Aorta (tissue), 5 donors: ENCODE measurements around the gene SQOR. TPM values are rescaled to one million over a fixed set of nuclear protein-coding genes. Genes with fewer than 3 reads are reported as not detected.

Source experiments
- ATAC-seq: fragments of 200-7000 bp; cut with Tn5 transposase; one replicate; pipeline ENCODE4 v1.9.1; 2022; ENCODE audit warnings: moderate library complexity; ENCODE audit not compliant: low FRiP score
- DNase-seq, 2 donors: peaks; one replicate each; pipeline ENCODE4 v3.0.0-alpha.2; 2020
- H3K27ac ChIP-seq, 2 donors: one replicate each; pipeline ENCODE4 v1.5.1; 2013; ENCODE audit warnings: low read length in 2 of 2, mild to moderate bottlenecking in 2 of 2, moderate library complexity in 2 of 2, control low read depth in 1 of 2, inconsistent platforms in 1 of 2, low read depth in 1 of 2
- H3K27me3 ChIP-seq, 2 donors: one replicate each; pipeline ENCODE4 v1.6.1; 2013; ENCODE audit warnings: control low read depth in 1 of 2, low read length in 1 of 2, mild to moderate bottlenecking in 1 of 2, moderate library complexity in 1 of 2; ENCODE audit not compliant: insufficient read depth in 2 of 2, control insufficient read depth in 1 of 2
- H3K36me3 ChIP-seq, 2 donors: one replicate each; pipeline ENCODE4 v1.6.1; 2013; ENCODE audit warnings: control low read depth in 1 of 2, low read length in 1 of 2, mild to moderate bottlenecking in 1 of 2; ENCODE audit not compliant: insufficient read depth in 2 of 2, control insufficient read depth in 1 of 2
- H3K4me1 ChIP-seq, 2 donors: one replicate each; pipeline ENCODE4 v1.6.1; 2013; ENCODE audit warnings: low read length in 2 of 2, control low read depth in 1 of 2, mild to moderate bottlenecking in 1 of 2, moderate library complexity in 1 of 2; ENCODE audit not compliant: insufficient read depth in 2 of 2, control insufficient read depth in 1 of 2
- H3K4me3 ChIP-seq, 2 donors: one replicate each; pipeline ENCODE4 v1.5.1; 2013; ENCODE audit warnings: low read length in 2 of 2, control low read depth in 1 of 2, mild to moderate bottlenecking in 1 of 2
- H3K9me3 ChIP-seq: one replicate; pipeline ENCODE4 v1.6.1; 2013; ENCODE audit warnings: mild to moderate bottlenecking, low read length; ENCODE audit not compliant: control insufficient read depth
- whole genome bisulfite sequencing, 2 donors: extraction: QIAGEN DNeasy Blood & Tissue Kit; methylation state at CpG; one replicate each; pipeline ENCODE4 v1.1.7; 2013; 5-methylcytosine and 5-hydroxymethylcytosine counted together
- intact Hi-C, 2 donors: fragments of 100-400 bp; cut with DNase I; formaldehyde crosslinking; loops; one replicate each; pipeline versions ENCODE4 v1.14.2 to v1.15.0; 2022
- polyA plus RNA-seq, 2 donors: library from polyadenylated mRNA; stranded (reverse); fragments of 200-250 nt; gene quantifications; one replicate each; pipeline ENCODE4 v1.2.3, GENCODE V29; 2013
- total RNA-seq, 2 donors: library from RNA; stranded (reverse); fragmentation: NEBNext Ultra II Directional; extraction: Animal tissue kit (Norgen Biotek cat#: 25700); gene quantifications; one replicate each; pipeline ENCODE4 v1.2.1, GENCODE V29; 2021
- donor health status: healthy with polysubstance abuse.
- donor health status: Bipolar disorder and iron deficiency.
- donor health status: DM: no; HTN: no; CAD: no.
- donor health status: DM: no; HTN: no; CAD: no.
- donor health status: DM: yes; HTN: yes; CAD: no.

SQOR gene
- total and polyA plus RNA-seq, 4 donors: 44.5 to 65.0 (median 51.1) TPM

DNA sequence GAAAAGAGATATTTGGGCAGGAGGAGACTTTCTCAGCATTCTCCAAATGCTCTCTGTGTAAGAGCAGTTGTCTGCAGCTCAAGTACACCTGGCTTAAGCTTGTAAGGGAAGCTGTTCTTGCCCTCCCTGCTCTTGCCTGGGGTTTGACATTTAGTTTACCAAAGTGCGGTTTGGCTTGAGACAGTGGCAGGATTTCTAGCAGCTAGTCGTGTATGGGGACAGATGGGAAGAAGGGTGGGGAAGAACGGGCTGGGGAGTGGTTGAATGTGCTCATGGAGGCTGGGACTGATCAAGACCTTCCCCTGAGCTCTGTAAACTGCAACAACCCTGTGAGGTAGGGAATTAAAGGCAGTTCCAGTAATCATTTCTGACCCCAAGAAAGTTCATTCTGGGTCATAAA, 39.8 kb downstream of the SQOR start:
- Histone ChIP-seq H3K4me3 (no peak overlapping the region), H3K4me1 (no peaks in the 10 kb centered on the region), H3K27ac (no peak overlapping the region), H3K36me3 (peaks cover 2 to 4% of the 10 kb centered on the region in 2 donors), H3K9me3 (no peaks in the 10 kb centered on the region), H3K27me3 (no peaks in the 10 kb centered on the region)
- no peak for DNase-seq
- WGBS, 2 donors: 69% methylated on average over 3 of the region's 3 CpGs
- intact Hi-C loops: no loop called here
- ATAC-seq: no peak

- Histone ChIP-seq H3K9me3 (no peaks in the 10 kb centered on the region), H3K4me1 (no peaks in the 10 kb centered on the region), H3K4me3 (no peak overlapping the region), H3K27ac (no peak overlapping the region), H3K27me3 (no peaks in the 10 kb centered on the region), H3K36me3 (peaks cover 2 to 9% of the 10 kb centered on the region in 2 donors)
- no peak for ATAC-seq
- WGBS, 2 donors: 96 to 97% methylated on average over 7 of the region's 7 CpGs
- intact Hi-C loops: no loop called here
- no peak for DNase-seq
These were observed 43.0 kb downstream of the SQOR start for GRCh38 chr15:45677797-45678196.

DNA sequence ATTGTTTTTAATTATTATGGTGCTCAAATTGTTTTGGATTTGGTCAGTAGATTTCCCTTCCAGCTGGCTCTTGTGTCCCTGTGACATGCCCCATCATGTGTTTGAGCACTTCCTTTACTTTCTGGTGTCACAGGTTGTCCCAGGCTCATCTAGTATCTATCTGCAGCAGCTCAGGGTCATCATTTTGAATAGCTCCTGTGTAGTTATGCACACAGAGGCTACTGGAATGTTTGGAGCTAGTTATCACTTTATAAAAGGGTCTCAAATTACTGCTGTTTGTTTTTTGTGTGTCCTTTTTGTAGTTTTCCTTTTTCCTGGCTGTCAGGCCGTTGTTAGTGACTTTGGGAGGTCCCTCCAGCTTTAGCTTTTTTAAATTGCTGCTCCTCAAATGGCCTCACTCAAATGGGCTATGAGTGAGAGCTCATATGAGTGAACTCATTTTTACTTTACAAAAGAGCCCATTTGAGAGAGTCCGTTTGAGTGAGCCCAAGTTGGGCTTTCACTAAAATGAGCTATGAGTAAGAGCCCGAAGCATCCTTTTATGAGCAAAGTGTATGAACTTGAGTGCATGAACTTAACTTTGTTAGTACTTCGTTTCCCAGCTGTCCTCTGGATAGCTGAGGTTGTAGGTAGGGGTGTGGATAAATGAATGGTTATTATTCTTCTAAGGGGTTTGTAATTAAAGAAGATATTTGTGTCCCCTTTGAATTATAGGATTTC, 43.8 kb downstream of the SQOR start:
- ATAC-seq: no peak
- Histone ChIP-seq H3K36me3 (peaks cover 0 to 9% of the 10 kb centered on the region in 2 donors), H3K4me3 (no peak overlapping the region), H3K9me3 (no peaks in the 10 kb centered on the region), H3K27ac (no peak overlapping the region), H3K27me3 (no peaks in the 10 kb centered on the region), H3K4me1 (no peaks in the 10 kb centered on the region)
- 73 to 82% methylated on average over 4 of the region's 4 CpGs for WGBS, 2 donors
- DNase-seq: no peak
- intact Hi-C loops: no loop called here

DNA sequence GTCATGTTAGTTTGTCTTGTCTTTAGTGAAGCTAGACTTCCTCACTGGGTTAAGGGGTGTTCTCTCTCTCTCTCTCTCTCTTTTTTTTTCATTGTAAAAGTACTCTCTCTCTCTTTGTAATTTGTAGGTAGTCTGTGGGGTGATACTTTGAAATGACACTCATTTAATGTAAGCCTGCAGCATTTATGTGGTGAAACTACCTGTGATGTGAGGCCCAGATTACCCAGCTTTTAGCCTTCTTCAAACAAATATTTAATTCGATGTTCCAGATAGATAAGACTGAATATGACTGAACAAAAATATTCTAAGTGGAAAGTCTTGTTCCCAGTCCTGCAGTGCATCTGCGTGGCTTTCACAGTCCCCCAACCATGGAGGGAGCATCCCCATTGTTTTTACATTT, 49.7 kb downstream of the SQOR start:
- no peak overlapping the region for H3K27ac ChIP-seq
- no peak overlapping the region for H3K4me3 ChIP-seq
- H3K9me3 ChIP-seq: no peaks in the 10 kb centered on the region
- ATAC-seq: no peak
- peaks cover 0 to 10% of the 10 kb centered on the region in 2 donors for H3K36me3 ChIP-seq
- intact Hi-C loops: no loop called here
- 92 to 94% methylated on average over 2 of the region's 2 CpGs for WGBS, 2 donors
- no peak for DNase-seq
- no peaks in the 10 kb centered on the region for H3K4me1 ChIP-seq
- no peaks in the 10 kb centered on the region for H3K27me3 ChIP-seq

DNA sequence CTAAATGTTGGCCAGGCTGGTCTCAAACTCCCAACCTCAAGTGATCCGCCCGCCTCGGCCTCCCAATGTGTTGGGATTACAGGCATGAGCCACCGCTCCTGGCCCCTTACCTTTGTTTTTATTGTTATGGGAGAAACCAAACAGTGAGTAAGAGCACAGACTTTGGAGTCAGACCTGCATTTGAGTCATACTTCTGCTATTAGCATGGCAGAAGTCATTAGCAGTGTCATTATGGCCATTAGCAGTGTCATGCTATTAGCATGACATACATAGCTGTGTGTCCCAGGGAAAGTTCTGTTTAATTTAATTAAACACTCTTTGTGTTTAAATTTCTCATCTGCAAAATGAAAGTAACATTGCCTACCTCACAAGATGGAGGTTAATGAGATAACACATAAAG, 54.8 kb downstream of the SQOR start:
- Histone ChIP-seq H3K27ac (no peak overlapping the region), H3K4me1 (no peaks in the 10 kb centered on the region), H3K4me3 (no peak overlapping the region), H3K27me3 (no peaks in the 10 kb centered on the region), H3K36me3 (peaks cover 4 to 12% of the 10 kb centered on the region in 2 donors), H3K9me3 (no peaks in the 10 kb centered on the region)
- ATAC-seq (no peak), DNase-seq (no peak)
- intact Hi-C loops: no loop called here
- 97 to 98% methylated on average over 4 of the region's 4 CpGs for WGBS, 2 donors

DNA sequence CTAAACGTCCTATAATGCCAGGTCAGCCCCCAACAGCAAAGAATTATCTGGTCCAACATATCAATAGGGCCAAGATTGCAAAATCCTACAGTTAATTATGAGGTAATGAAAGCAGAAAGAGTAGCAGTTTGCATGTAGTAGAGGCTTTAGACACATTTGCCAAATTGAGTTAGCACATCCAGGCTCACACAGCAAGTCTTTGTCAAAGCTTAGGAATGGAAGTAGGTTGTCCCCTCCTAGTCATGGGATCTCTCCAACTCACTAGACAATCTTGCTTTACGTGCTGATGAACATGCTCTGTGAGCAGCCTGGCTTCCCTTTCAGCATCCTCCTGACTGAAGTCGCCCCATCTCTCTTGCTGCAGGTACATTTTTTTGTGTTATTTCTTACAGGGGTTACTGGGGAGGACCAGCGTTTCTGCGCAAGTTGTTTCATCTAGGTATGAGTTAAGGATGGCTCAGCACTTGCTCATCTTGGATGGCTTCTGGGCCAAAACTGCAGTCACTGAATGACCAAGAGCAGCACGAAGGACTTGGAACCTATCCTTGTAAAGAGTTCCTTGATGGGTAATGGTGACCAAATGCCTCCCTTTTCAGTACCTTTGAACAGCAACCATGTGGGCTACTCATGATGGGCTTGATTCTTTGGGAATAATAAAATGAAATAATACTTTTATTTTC, 55.9 kb downstream of the SQOR start:
- H3K36me3 ChIP-seq: peaks cover 4 to 10% of the 10 kb centered on the region in 2 donors
- peak; percentile 29 for ATAC-seq
- H3K4me1 ChIP-seq: no peaks in the 10 kb centered on the region
- intact Hi-C loops: no loop called here
- H3K27ac ChIP-seq: no peak overlapping the region
- 72 to 79% methylated on average over 6 of the region's 6 CpGs for WGBS, 2 donors
- H3K4me3 ChIP-seq: no peak overlapping the region
- no peaks in the 10 kb centered on the region for H3K9me3 ChIP-seq
- no peaks in the 10 kb centered on the region for H3K27me3 ChIP-seq
- no peak for DNase-seq

DNA sequence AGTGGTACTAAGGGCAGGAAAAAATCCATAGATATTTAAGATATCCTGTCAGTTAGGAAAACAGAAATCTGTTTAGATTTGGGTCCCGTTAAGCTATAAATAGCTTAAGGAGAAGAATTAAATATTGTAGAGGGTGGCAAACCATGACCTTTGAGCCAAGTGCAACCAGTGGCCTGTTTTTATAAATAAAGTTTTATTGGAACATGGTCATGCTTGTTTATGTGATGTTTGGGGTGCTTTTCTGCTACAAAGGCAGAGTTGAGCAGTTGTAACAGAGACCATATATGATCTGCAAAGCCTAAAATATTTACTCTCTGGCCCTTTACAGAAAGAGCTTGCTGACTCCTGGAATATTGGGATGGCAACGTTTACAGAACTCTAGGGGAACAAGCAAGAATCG, 66.3 kb downstream of the SQOR start:
- no peak for DNase-seq
- intact Hi-C loops: no loop called here
- no peak for ATAC-seq
- WGBS, 2 donors: 66 to 78% methylated on average over 3 of the region's 3 CpGs
- H3K36me3 ChIP-seq: no peaks in the 10 kb centered on the region
- no peak overlapping the region for H3K4me3 ChIP-seq
- H3K9me3 ChIP-seq: no peaks in the 10 kb centered on the region
- H3K4me1 ChIP-seq: no peaks in the 10 kb centered on the region
- no peaks in the 10 kb centered on the region for H3K27me3 ChIP-seq
- no peak overlapping the region for H3K27ac ChIP-seq

DNA sequence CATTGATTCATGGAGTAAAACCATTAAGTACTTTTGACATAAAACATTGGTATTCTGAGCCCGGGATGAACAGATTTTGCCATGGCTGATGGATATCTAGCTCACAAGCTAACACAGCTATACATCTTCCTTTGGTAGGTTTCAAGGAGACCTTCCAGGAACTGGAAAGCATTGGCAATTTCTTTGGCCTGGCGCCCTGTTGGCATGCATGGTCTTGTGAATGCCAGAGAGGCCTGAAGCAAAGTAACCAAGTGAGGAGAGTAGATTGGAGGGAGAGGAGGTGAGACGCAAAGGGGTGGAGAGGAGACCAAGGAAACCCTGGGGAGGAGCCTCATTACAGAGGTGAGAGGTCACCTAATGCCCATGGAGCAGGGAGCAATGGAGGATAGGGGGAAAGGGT, 67.2 kb downstream of the SQOR start:
- intact Hi-C loops: no loop called here
- no peak overlapping the region for H3K27ac ChIP-seq
- H3K36me3 ChIP-seq: no peaks in the 10 kb centered on the region
- H3K27me3 ChIP-seq: no peaks in the 10 kb centered on the region
- 69 to 81% methylated on average over 3 of the region's 3 CpGs for WGBS, 2 donors
- ATAC-seq (no peak), DNase-seq (no peak)
- H3K4me1 ChIP-seq: no peaks in the 10 kb centered on the region
- no peaks in the 10 kb centered on the region for H3K9me3 ChIP-seq
- no peak overlapping the region for H3K4me3 ChIP-seq
